Mucosa of descending colon (tissue), 3 donors: ENCODE measurements around the gene TOX2. TPM values are rescaled to one million over a fixed set of nuclear protein-coding genes. Genes with fewer than 3 reads are reported as not detected.

Source experiments
- ATAC-seq: fragments of 200-7000 bp; cut with Tn5 transposase; one replicate; pipeline ENCODE4 v1.9.1; 2020; ENCODE audit warnings: mild to moderate bottlenecking, moderate library complexity
- DNase-seq, 3 donors: peaks; one replicate each; pipeline ENCODE4 v3.0.0-alpha.2; 2020
- H3K36me3 ChIP-seq: fragments of 200-600 bp; one replicate; pipeline ENCODE4 v1.8.0; 2021; ENCODE audit warnings: low read depth, mild to moderate bottlenecking
- H3K4me1 ChIP-seq: fragments of 200-600 bp; one replicate; pipeline ENCODE4 v1.8.0; 2021; ENCODE audit warnings: low read depth, mild to moderate bottlenecking
- H3K4me3 ChIP-seq: fragments of 200-600 bp; one replicate; pipeline ENCODE4 v1.8.0; 2021; ENCODE audit warnings: mild to moderate bottlenecking
- H3K9me3 ChIP-seq: fragments of 200-600 bp; one replicate; pipeline ENCODE4 v1.8.0; 2021; ENCODE audit warnings: mild to moderate bottlenecking
- intact Hi-C, 2 donors: fragments of 100-400 bp; cut with DNase I in 1 of 2; cut with micrococcal nuclease in 1 of 2; formaldehyde crosslinking; loops; one replicate each; pipeline versions ENCODE4 v1.11.0 to v1.11.1; 2022; cut with DNase I, micrococcal nuclease
- total RNA-seq, 3 donors: library from RNA; stranded (reverse); fragmentation: NEBNext Ultra II Directional in 2 of 3; extraction: Animal tissue kit (Norgen Biotek cat#: 25700) in 2 of 3; gene quantifications; one replicate each; pipeline versions ENCODE4 v1.2.1 to v1.2.4, GENCODE V29; 2021 to 2023
- TF ChIP-seq, protein P1 (sequence below): fragments of 200-600 bp; IDR thresholded peaks from one replicate; pipeline ENCODE4 v1.8.0; 2022; ENCODE audit warnings: antibody characterized with exemption, mild to moderate bottlenecking
- donor health status: DM: no; HTN: no; CAD: no; lungs with moderate emphysema.
- donor health status: DM: no; HTN: no; CAD: no.
- donor health status: DM: no; HTN: yes; CAD: no.

Gene TOX2
- total RNA-seq, 3 donors from 2014 or later: 2.9 to 6.1 (median 5.5) TPM

- Histone ChIP-seq H3K4me1 (peaks cover 10% of the 10 kb centered on the region), H3K36me3 (no peaks in the 10 kb centered on the region), H3K4me3 (no peak overlapping the region), H3K9me3 (no peaks in the 10 kb centered on the region)
- TF ChIP-seq, protein P1, sequence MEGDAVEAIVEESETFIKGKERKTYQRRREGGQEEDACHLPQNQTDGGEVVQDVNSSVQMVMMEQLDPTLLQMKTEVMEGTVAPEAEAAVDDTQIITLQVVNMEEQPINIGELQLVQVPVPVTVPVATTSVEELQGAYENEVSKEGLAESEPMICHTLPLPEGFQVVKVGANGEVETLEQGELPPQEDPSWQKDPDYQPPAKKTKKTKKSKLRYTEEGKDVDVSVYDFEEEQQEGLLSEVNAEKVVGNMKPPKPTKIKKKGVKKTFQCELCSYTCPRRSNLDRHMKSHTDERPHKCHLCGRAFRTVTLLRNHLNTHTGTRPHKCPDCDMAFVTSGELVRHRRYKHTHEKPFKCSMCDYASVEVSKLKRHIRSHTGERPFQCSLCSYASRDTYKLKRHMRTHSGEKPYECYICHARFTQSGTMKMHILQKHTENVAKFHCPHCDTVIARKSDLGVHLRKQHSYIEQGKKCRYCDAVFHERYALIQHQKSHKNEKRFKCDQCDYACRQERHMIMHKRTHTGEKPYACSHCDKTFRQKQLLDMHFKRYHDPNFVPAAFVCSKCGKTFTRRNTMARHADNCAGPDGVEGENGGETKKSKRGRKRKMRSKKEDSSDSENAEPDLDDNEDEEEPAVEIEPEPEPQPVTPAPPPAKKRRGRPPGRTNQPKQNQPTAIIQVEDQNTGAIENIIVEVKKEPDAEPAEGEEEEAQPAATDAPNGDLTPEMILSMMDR: no peak
- ATAC-seq: no peak
- no peak for DNase-seq
- intact Hi-C loops: no loop called here
Observed at GRCh38 chr20:44026647-44027342, 112.1 kb downstream of the TOX2 start.

GRCh38 chr20:44027343-44028002, 112.8 kb downstream of the TOX2 start:
- Histone ChIP-seq H3K9me3 (no peaks in the 10 kb centered on the region), H3K36me3 (no peaks in the 10 kb centered on the region), H3K4me3 (no peak overlapping the region), H3K4me1 (peaks cover 10% of the 10 kb centered on the region)
- intact Hi-C loops: no loop called here
- TF ChIP-seq, protein P1: no peak
- no peak for DNase-seq
- ATAC-seq: no peak

DNA sequence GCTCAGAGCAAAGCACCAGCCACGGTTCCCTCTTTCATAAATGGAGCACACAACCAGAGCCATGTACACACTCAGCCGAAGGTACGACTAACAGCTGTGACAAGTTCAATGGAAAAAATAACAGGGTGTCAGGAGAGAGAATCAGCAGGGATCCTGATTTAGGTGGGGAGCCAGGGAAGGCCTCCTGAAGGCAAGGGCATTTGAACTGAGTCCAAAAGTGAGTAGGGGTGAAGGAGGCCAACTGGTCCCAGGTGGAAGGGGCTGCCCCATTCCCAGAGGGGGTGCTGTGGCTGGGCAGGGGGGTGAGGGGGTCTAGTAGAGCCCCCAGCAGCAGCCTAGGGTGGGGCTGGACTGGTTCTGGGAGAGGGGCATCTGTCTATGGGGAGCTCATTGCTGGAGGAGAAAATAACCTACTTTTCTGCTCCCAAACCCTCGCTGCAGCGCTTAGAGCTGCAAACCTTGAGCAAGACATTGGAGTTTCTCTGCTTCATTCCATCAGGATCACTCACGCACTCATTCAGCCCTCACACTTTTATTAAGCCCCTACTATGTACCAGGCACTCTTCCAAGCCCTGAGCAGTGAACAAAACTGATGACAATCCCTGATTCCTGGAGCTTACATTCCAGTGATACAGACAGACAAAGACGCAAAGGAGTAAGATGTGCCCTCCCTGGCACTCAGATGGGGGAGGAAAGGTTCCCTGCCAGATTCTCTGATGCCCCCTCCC, 113.5 kb downstream of the TOX2 start:
- no peaks in the 10 kb centered on the region for H3K36me3 ChIP-seq
- DNase-seq (no peak), ATAC-seq (no peak)
- TF ChIP-seq, protein P1: no peak
- intact Hi-C loops: no loop called here
- H3K9me3 ChIP-seq: no peaks in the 10 kb centered on the region
- H3K4me1 ChIP-seq: peaks cover 10% of the 10 kb centered on the region
- H3K4me3 ChIP-seq: no peak overlapping the region

GRCh38 chr20:44028868-44029847, 114.5 kb downstream of the TOX2 start:
- Histone ChIP-seq H3K4me3 (no peak overlapping the region), H3K9me3 (no peaks in the 10 kb centered on the region), H3K4me1 (peaks cover 2% of the 10 kb centered on the region), H3K36me3 (no peaks in the 10 kb centered on the region)
- peak; percentile 54 for ATAC-seq
- no peak for DNase-seq
- intact Hi-C loops: no loop called here
- TF ChIP-seq, protein P1: no peak

DNA sequence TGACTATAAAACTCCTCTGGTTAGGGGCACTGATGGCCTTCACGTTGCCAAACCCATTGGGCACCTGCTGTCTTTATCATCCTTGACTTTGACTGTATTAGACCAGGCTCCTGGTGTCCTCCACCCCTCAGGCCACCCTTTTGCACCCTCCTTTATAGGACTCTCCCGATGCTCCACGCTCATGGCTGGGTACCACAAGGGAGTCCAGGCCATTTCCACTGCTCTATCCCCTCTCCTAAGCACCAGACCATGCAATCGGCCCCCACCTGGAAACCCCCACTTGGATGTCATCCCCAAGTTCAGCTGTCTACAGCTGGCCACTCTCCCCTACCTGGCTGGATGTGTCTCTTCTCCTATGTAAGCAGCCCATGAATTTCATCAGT, 115.2 kb downstream of the TOX2 start:
- TF ChIP-seq, protein P1: no peak
- intact Hi-C loops: no loop called here
- Histone ChIP-seq H3K4me1 (no peaks in the 10 kb centered on the region), H3K4me3 (no peak overlapping the region), H3K36me3 (no peaks in the 10 kb centered on the region), H3K9me3 (no peaks in the 10 kb centered on the region)
- DNase-seq (no peak), ATAC-seq (no peak)
